Kidney capillary endothelial cell (primary cell): ENCODE results near the gene ACYP1.
A peak's percentile ranks its signal among the peaks of the same experiment; 100 is the strongest.

Experiments
- DNase-seq: peaks from one replicate; pipeline ENCODE4 v3.0.0-alpha.2; 2018; ENCODE audit warnings: low spot score

Gene ACYP1

DNA sequence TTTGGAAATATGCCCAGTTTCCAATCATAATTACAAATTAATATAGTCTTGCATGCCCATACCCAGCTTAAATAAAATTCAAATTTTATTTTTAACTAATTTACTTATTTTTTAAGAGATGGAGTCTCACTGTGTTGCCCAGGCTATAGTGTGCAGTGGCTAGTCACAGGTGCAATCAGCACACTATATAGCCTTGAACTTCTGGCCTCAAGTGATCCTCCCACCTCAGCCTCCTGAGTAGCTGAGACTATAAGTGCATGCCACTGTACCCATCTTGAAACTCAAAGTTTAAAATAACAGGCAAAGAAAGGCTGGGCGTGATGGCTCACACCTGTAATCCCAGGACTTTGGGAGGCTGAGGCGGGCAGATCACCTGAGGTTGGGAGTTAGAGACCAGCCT is 22.9 kb downstream of the ACYP1 start:
- DNase-seq, result no peak

DNA sequence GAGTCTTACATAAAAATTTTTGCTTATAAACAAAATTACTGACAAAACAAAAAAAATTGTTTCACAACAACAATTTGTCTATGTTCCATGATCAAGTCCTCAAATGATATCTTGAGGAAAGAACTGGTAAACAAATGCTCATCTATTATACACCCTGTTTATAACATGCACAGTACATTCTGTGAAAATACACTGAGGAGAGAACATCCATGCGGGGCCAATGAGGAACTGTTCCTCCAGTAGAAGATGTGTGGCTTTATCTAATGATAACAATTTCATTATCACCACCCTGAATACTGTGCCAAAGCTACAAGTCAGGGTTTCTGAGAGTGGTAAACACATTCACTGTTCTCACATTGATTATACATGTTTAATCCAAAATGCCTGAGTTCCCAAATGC is 23.3 kb downstream of the ACYP1 start:
- DNase-seq, result no peak

GRCh38 chr14:75032939-75033338 is 30.9 kb downstream of the ACYP1 start:
- no peak for DNase-seq

- DNase-seq, result no peak
Observed at GRCh38 chr14:75030147-75030546, 33.7 kb downstream of the ACYP1 start.

- no peak for DNase-seq
Observed at GRCh38 chr14:75025876-75026275, 37.9 kb downstream of the ACYP1 start.

- peak; percentile 72 for DNase-seq
Observed at GRCh38 chr14:75025082-75025481, 38.7 kb downstream of the ACYP1 start.

DNA sequence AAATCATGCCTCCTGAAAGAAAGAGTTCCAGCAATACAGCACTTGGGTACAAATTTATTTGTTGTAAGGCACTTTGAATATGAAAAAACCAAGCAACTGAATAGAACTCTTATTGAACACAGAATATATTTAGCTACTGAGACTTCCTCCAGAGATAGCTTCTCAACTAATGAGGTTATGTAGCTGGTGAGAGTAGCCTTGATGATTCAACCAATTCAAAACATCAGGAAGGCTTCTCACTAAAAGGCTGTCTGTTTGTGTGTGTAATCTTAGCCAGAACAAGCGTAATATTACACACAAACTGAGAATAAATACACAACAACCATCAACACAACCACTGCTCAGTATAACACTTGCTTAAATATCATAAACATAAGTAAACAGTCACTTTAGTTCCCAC is 40.7 kb downstream of the ACYP1 start:
- DNase-seq, result no peak

GRCh38 chr14:75022655-75023054 is 41.2 kb downstream of the ACYP1 start:
- no peak for DNase-seq

GRCh38 chr14:75018694-75019093 is 45.1 kb downstream of the ACYP1 start:
- DNase-seq, result no peak

GRCh38 chr14:75016815-75017214 is 47.0 kb downstream of the ACYP1 start:
- no peak for DNase-seq

- no peak for DNase-seq
Observed at GRCh38 chr14:75015496-75015895, 48.3 kb downstream of the ACYP1 start.

DNA sequence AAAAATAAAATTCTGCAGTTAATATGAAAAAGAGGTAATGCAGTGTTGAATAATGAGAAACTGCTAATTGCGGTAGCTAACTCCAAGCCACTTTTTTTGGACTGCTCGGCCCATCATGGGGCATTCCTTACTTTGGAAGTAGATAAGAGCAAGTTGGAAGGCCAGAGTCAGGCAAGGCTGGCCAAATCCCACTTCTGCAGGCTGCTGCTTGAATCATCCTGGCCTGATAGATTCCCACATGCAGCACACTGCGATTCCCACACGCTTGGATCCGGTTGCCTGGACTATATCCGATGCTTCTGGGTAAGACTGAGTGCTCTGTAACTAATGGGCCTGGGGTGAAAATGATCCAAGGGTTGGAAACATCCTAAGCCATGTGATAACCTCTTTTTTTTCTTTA is 50.5 kb downstream of the ACYP1 start:
- DNase-seq, result no peak

- peak; percentile 70 for DNase-seq
Observed at GRCh38 chr14:75011356-75011994, 52.3 kb downstream of the ACYP1 start.

DNA sequence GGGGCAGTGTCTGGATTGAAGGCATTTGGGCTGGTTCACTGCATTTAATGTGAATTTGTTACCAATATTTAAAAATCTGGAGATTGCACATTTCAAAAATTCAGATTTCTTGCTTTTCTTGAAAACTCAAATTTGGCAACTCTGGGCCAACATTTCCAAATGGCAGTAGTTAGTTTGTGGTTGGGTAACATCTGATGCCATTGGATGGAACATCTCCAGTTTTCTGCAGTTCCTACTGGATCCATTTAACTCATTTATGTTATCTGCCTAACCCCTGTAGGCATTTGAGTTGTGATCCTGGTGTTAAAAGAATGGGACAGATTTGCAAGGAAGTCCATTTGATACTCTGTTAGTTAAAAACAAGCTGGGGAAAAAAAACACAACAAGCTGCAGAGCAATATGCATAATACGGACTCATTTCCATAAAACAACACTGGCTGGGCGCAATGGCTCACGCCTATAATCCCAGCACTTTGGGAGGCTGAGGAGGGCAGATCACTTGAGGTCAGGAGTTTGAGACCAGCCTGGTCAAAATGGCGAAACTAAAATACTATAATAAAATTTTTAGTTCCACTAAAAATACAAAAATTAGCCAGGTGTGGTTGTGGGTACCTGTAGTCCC is 53.2 kb downstream of the ACYP1 start:
- no peak for DNase-seq

DNA sequence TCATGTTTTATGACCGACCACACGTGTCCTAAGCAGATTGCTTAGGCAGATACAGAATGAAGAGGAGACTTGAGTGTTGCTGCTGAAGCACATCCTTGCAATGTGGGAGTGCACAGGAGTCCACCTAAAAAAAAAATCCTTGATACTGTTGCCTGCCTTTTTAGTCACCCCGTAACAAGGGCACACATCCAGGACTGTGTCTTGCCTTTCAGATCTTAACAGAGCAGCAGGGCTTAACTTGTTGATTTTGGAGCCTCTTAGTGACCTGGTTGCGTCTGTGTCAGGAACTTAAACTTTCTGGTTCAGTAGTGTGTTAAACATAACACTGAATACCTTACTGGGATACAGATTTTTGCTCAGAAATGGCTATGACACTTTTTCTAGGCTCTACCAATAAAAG is 54.6 kb downstream of the ACYP1 start:
- no peak for DNase-seq

- no peak for DNase-seq
Observed at GRCh38 chr14:75005357-75005756, 58.5 kb downstream of the ACYP1 start.

GRCh38 chr14:75003250-75004027 is 60.4 kb downstream of the ACYP1 start:
- no peak for DNase-seq
